ENCODE measurements around the gene FUNDC1. TPM values are rescaled to one million over a fixed set of nuclear protein-coding genes. Genes with fewer than 3 reads are reported as not detected.

Gene FUNDC1
- total RNA-seq, 1 donor from 2014 or later = 34.9 TPM

- Mint-ChIP-seq H3K27me3 (ENCODE audit: insufficient read depth, low read depth) (no peaks in the 10 kb centered on the region), H3K9me3 (peaks cover 11% of the 10 kb centered on the region), H3K4me1 (no peaks in the 10 kb centered on the region), H3K27ac (no peak overlapping the region), H3K36me3 (no peaks in the 10 kb centered on the region), H3K4me3 (no peak overlapping the region)
- Histone ChIP-seq H4K20me1 (ENCODE audit: low read depth) (no peaks in the 10 kb centered on the region), H3K27me3 (no peaks in the 10 kb centered on the region), H3K4me1 (no peaks in the 10 kb centered on the region), H3K36me3 (no peaks in the 10 kb centered on the region), H3F3A (ENCODE audit: low read depth) (no peaks in the 10 kb centered on the region), H3K27ac (no peak overlapping the region), H3K4me2 (no peak overlapping the region), H3K9me3 (ENCODE audit: low read depth) (no peaks in the 10 kb centered on the region), H3K9ac (no peak overlapping the region), H2AFZ (replicated peaks) (no peak overlapping the region), H3K79me2 (ENCODE audit: low read depth) (no peaks in the 10 kb centered on the region), H3K4me3 (no peak overlapping the region)
- TF ChIP-seq EZH2 (IDR thresholded peaks at IDR 0.05) (no peak), CTCF (IDR thresholded peaks at IDR 0.05) (no peak), EZH2phosphoT487 (IDR thresholded peaks at IDR 0.05) (no peak)
- no peak for DNase-seq (ENCODE audit: low spot score)
Measured at GRCh38 chrX:44572340-44572938, 29.8 kb upstream of the FUNDC1 start.

- H3K4me1 Mint-ChIP-seq = no peaks in the 10 kb centered on the region
- no peaks in the 10 kb centered on the region for H3K27me3 Mint-ChIP-seq (ENCODE audit: insufficient read depth, low read depth)
- H3K36me3 ChIP-seq = no peaks in the 10 kb centered on the region
- no peaks in the 10 kb centered on the region for H3K9me3 ChIP-seq (ENCODE audit: low read depth)
- H4K20me1 ChIP-seq (ENCODE audit: low read depth) = no peaks in the 10 kb centered on the region
- no peak for DNase-seq (ENCODE audit: low spot score)
- no peak overlapping the region for H3K4me2 ChIP-seq
- H3K79me2 ChIP-seq (ENCODE audit: low read depth) = no peaks in the 10 kb centered on the region
- H3K27ac ChIP-seq = no peak overlapping the region
- H3K4me1 ChIP-seq = no peaks in the 10 kb centered on the region
- no peaks in the 10 kb centered on the region for H3K36me3 Mint-ChIP-seq
- no peak overlapping the region for H2AFZ ChIP-seq (replicated peaks)
- no peaks in the 10 kb centered on the region for H3F3A ChIP-seq (ENCODE audit: low read depth)
- no peak overlapping the region for H3K9ac ChIP-seq
- H3K4me3 Mint-ChIP-seq = no peak overlapping the region
- H3K4me3 ChIP-seq = no peak overlapping the region
- H3K27ac Mint-ChIP-seq = no peak overlapping the region
- TF ChIP-seq EZH2 (IDR thresholded peaks at IDR 0.05) (no peak), EZH2phosphoT487 (IDR thresholded peaks at IDR 0.05) (no peak), CTCF (IDR thresholded peaks at IDR 0.05) (no peak)
- peaks cover 13% of the 10 kb centered on the region for H3K9me3 Mint-ChIP-seq
- H3K27me3 ChIP-seq = no peaks in the 10 kb centered on the region
Measured at GRCh38 chrX:44570522-44570921, 27.9 kb upstream of the FUNDC1 start.

GRCh38 chrX:44569122-44569521, 26.5 kb upstream of the FUNDC1 start:
- no peaks in the 10 kb centered on the region for H3K36me3 Mint-ChIP-seq
- H3K27me3 Mint-ChIP-seq (ENCODE audit: insufficient read depth, low read depth) = no peaks in the 10 kb centered on the region

More at GRCh38 chrX:44569122-44569521, 26.5 kb upstream of the FUNDC1 start:
- Histone ChIP-seq H3K27ac (no peak overlapping the region), H3K9me3 (ENCODE audit: low read depth) (no peaks in the 10 kb centered on the region), H3K4me1 (no peaks in the 10 kb centered on the region), H3F3A (ENCODE audit: low read depth) (no peaks in the 10 kb centered on the region), H3K9ac (no peak overlapping the region), H3K27me3 (no peaks in the 10 kb centered on the region), H4K20me1 (ENCODE audit: low read depth) (no peaks in the 10 kb centered on the region), H3K36me3 (no peaks in the 10 kb centered on the region), H2AFZ (replicated peaks) (no peak overlapping the region), H3K4me2 (no peak overlapping the region), H3K79me2 (ENCODE audit: low read depth) (no peaks in the 10 kb centered on the region), H3K4me3 (no peak overlapping the region)
- H3K4me1 Mint-ChIP-seq = no peaks in the 10 kb centered on the region
- H3K9me3 Mint-ChIP-seq = peaks cover 13% of the 10 kb centered on the region
- no peak for DNase-seq (ENCODE audit: low spot score)
- H3K4me3 Mint-ChIP-seq = no peak overlapping the region
- TF ChIP-seq EZH2phosphoT487 (IDR thresholded peaks at IDR 0.05) = no peak
- no peak for TF ChIP-seq CTCF (IDR thresholded peaks at IDR 0.05)
- TF ChIP-seq EZH2 (IDR thresholded peaks at IDR 0.05) = no peak
- no peak overlapping the region for H3K27ac Mint-ChIP-seq
